ENCODE results near the gene KIF1B.
"Not testable (repeated sequence)": the region's sequence is repeated elsewhere in the genome, so short reads cannot be mapped to it uniquely, and the experiment has no call there.

The KIF1B gene

DNA sequence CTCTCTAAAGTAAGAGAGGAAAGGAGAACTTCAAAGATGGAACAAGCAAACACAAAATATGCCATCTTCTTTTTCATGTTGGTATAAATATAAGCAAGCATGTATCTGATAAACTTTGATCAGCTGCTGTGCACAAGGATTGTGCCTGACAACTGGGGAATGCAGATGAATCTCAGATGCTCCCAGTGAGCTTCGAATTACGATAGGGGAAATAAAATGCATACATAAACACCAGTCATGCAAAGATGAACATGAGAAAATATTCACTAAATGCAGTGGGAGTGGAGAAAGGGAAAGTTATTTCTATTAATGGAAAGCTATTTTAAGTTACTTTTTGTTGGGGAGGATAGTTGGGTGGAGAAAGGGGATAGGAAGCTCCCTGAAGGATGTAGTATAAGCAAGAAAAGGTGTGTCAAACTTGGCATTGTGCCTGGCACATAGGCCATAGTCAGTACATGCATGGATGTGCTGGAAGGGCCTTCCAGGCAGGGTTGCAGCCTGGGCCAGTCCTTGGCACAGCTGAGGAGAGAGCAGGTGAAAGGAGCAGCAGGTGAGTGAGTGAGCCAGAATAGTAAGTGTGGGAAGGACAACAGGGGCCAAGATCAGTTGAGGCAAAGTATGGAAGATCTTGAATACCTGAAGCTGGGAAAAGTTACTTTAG, 130.7 kb downstream of the KIF1B start:
- Histone ChIP-seq H3K36me3 (ENCODE audit: control insufficient read depth, insufficient read depth, low read length, severe bottlenecking) (peaks cover 89% of the 10 kb centered on the region), H3K9ac (ENCODE audit: low read length) (no peak overlapping the region), H3K9me3 (ENCODE audit: control insufficient read depth, low read length) (no peaks in the 10 kb centered on the region), H3K27me3 (replicated peaks; ENCODE audit: control insufficient read depth, insufficient read depth, low read length) (no peaks in the 10 kb centered on the region), H3K4me3 (ENCODE audit: low read length) (no peak overlapping the region), H3K4me1 (ENCODE audit: control insufficient read depth, insufficient read depth, low read length) (no peaks in the 10 kb centered on the region)
- no peak for DNase-seq (ENCODE audit: low read depth)

DNA sequence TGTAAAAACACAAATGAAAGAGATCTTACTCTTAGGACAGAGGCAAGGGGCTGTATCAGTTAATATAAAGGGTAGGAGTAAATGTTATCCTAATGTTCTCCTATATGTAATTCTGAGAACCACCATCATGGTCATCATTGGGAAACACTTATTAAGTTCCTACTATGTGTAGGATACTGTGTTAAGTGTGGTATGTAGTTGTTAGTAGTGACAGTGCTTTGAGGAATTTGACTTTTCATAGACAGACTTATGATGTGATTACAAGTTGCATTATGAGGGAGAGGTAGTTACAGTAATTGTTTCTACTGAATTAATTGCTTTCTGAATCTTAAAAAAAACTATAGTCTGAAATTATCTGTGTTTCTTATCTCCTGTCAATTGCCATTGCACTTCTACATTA, 136.7 kb downstream of the KIF1B start:
- Histone ChIP-seq H3K36me3 (ENCODE audit: control insufficient read depth, insufficient read depth, low read length, severe bottlenecking) (peaks cover 71% of the 10 kb centered on the region), H3K9ac (ENCODE audit: low read length) (no peak overlapping the region), H3K4me1 (ENCODE audit: control insufficient read depth, insufficient read depth, low read length) (no peaks in the 10 kb centered on the region), H3K4me3 (ENCODE audit: low read length) (no peak overlapping the region), H3K9me3 (ENCODE audit: control insufficient read depth, low read length) (no peaks in the 10 kb centered on the region), H3K27me3 (replicated peaks; ENCODE audit: control insufficient read depth, insufficient read depth, low read length) (no peaks in the 10 kb centered on the region)
- DNase-seq (ENCODE audit: low read depth): no peak

DNA sequence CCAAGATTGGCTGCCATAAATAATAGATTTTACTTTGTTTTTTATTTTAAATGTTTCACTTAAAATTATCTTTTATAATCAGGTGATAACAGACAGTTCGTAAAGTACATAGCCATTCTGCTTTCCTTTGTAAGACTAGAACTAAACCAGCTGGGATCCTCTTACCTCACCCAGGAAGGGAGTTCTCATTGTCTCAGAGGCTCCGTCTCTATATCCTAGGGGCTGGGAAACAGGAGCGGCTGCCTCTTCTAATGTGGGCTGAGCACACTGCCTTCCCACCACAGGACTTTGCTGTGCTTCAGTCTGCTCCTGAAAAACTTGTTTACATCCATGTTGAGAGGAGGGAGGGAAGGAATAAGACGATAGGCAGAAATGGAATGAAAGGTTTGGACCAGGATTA, 142.9 kb downstream of the KIF1B start:
- H3K9me3 ChIP-seq (ENCODE audit: control insufficient read depth, low read length): no peaks in the 10 kb centered on the region
- no peak overlapping the region for H3K4me3 ChIP-seq (ENCODE audit: low read length)
- DNase-seq (ENCODE audit: low read depth): no peak
- no peak overlapping the region for H3K9ac ChIP-seq (ENCODE audit: low read length)
- no peaks in the 10 kb centered on the region for H3K27me3 ChIP-seq (replicated peaks; ENCODE audit: control insufficient read depth, insufficient read depth, low read length)
- H3K4me1 ChIP-seq (ENCODE audit: control insufficient read depth, insufficient read depth, low read length): no peaks in the 10 kb centered on the region
- peaks cover 53% of the 10 kb centered on the region for H3K36me3 ChIP-seq (ENCODE audit: control insufficient read depth, insufficient read depth, low read length, severe bottlenecking)

DNA sequence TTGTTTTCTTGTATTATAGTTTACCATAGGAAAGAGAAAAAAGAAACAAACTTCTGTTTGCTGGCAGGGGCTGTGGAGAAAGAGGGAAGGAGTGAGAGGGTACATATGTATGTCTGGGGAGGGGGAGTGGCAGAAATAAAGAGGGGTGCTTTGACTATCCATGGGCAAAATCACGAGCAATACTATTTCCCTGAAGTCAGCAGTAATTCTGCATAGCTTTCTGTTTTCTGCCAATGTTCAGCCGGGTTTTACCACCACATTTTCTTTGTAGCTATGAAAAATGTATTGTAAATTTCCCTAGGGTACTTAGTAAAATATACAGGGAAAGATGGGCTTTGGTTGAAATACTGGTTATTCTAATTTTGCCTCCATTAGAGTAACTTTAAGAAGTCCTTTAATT, 143.3 kb downstream of the KIF1B start:
- H3K4me3 ChIP-seq (ENCODE audit: low read length): no peak overlapping the region
- H3K36me3 ChIP-seq (ENCODE audit: control insufficient read depth, insufficient read depth, low read length, severe bottlenecking): peaks cover 49% of the 10 kb centered on the region
- no peak for DNase-seq (ENCODE audit: low read depth)
- H3K27me3 ChIP-seq (replicated peaks; ENCODE audit: control insufficient read depth, insufficient read depth, low read length): no peaks in the 10 kb centered on the region
- no peaks in the 10 kb centered on the region for H3K4me1 ChIP-seq (ENCODE audit: control insufficient read depth, insufficient read depth, low read length)
- no peak overlapping the region for H3K9ac ChIP-seq (ENCODE audit: low read length)
- no peaks in the 10 kb centered on the region for H3K9me3 ChIP-seq (ENCODE audit: control insufficient read depth, low read length)

DNA sequence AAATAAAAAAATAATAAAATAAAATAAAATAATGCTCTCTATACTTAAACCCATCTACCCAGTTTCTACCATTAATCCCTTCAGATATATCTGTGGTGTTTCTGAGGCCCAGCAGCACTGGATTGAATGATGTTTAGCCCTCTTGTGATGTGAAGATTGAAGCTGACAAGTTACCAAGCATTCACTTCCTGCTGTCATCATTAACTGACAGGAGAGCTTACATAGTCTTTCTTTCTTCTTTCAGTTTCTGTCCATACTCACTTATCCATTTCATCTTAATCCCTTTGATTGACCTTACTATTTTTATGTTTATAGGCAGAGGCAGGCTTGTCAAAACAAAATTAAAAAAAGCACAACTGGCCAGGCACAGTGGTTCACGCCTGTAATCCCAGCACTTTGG, 149.7 kb downstream of the KIF1B start:
- Histone ChIP-seq H3K4me3 (ENCODE audit: low read length) (no peak overlapping the region), H3K27me3 (replicated peaks; ENCODE audit: control insufficient read depth, insufficient read depth, low read length) (no peaks in the 10 kb centered on the region), H3K4me1 (ENCODE audit: control insufficient read depth, insufficient read depth, low read length) (no peaks in the 10 kb centered on the region), H3K9ac (ENCODE audit: low read length) (no peak overlapping the region), H3K36me3 (ENCODE audit: control insufficient read depth, insufficient read depth, low read length, severe bottlenecking) (peaks cover 40% of the 10 kb centered on the region), H3K9me3 (ENCODE audit: control insufficient read depth, low read length) (no peaks in the 10 kb centered on the region)
- DNase-seq (ENCODE audit: low read depth): no peak

- Histone ChIP-seq H3K36me3 (ENCODE audit: control insufficient read depth, insufficient read depth, low read length, severe bottlenecking) (peaks cover 46% of the 10 kb centered on the region), H3K27me3 (replicated peaks; ENCODE audit: control insufficient read depth, insufficient read depth, low read length) (no peaks in the 10 kb centered on the region), H3K9ac (ENCODE audit: low read length) (no peak overlapping the region), H3K4me3 (ENCODE audit: low read length) (no peak overlapping the region), H3K4me1 (ENCODE audit: control insufficient read depth, insufficient read depth, low read length) (no peaks in the 10 kb centered on the region), H3K9me3 (ENCODE audit: control insufficient read depth, low read length) (no peaks in the 10 kb centered on the region)
- DNase-seq (ENCODE audit: low read depth): no peak
These were observed 151.1 kb downstream of the KIF1B start for GRCh38 chr1:10361515-10361914.

DNA sequence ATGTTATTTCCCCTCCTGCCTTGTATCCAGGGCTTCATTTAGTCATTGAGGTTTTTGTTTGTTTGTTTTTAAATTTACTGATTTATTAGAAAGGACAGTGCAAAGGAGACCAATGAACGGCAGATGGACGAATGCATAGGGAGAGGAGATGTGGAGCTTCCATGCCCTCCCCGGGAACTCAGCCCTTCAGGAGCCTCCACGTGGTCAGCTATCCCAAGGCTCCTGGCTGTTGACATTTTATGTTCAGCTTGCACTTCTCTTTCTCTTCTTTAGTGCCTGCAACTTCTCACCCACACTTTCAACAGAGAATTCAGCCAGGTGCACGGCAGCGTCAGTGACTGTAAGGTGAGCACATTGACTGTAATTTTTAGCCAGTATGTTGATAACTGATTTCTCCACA, 157.8 kb downstream of the KIF1B start:
- H3K4me1 ChIP-seq (ENCODE audit: control insufficient read depth, insufficient read depth, low read length): no peaks in the 10 kb centered on the region
- H3K9me3 ChIP-seq (ENCODE audit: control insufficient read depth, low read length): no peaks in the 10 kb centered on the region
- H3K9ac ChIP-seq (ENCODE audit: low read length): no peak overlapping the region
- no peaks in the 10 kb centered on the region for H3K27me3 ChIP-seq (replicated peaks; ENCODE audit: control insufficient read depth, insufficient read depth, low read length)
- H3K4me3 ChIP-seq (ENCODE audit: low read length): no peak overlapping the region
- DNase-seq (ENCODE audit: low read depth): no peak
- peaks cover 56% of the 10 kb centered on the region for H3K36me3 ChIP-seq (ENCODE audit: control insufficient read depth, insufficient read depth, low read length, severe bottlenecking)

- Histone ChIP-seq H3K4me3 (ENCODE audit: low read length) (no peak overlapping the region), H3K36me3 (ENCODE audit: control insufficient read depth, insufficient read depth, low read length, severe bottlenecking) (peaks cover 64% of the 10 kb centered on the region), H3K9ac (ENCODE audit: low read length) (peak overlapping the region; percentile 24), H3K27me3 (replicated peaks; ENCODE audit: control insufficient read depth, insufficient read depth, low read length) (no peaks in the 10 kb centered on the region), H3K4me1 (ENCODE audit: control insufficient read depth, insufficient read depth, low read length) (peaks cover 12% of the 10 kb centered on the region), H3K9me3 (ENCODE audit: control insufficient read depth, low read length) (no peaks in the 10 kb centered on the region)
- peak; percentile 70 for DNase-seq (ENCODE audit: low read depth)
These were observed 164.1 kb downstream of the KIF1B start for GRCh38 chr1:10374442-10374860.

GRCh38 chr1:10377365-10378029, 167.1 kb downstream of the KIF1B start:
- peaks cover 52% of the 10 kb centered on the region for H3K36me3 ChIP-seq (ENCODE audit: control insufficient read depth, insufficient read depth, low read length, severe bottlenecking)
- H3K4me3 ChIP-seq (ENCODE audit: low read length): not testable (repeated sequence)

GRCh38 chr1:10378081-10378841, 167.9 kb downstream of the KIF1B start:
- Histone ChIP-seq H3K27me3 (replicated peaks; ENCODE audit: control insufficient read depth, insufficient read depth, low read length) (no peaks in the 10 kb centered on the region), H3K36me3 (ENCODE audit: control insufficient read depth, insufficient read depth, low read length, severe bottlenecking) (peaks cover 52% of the 10 kb centered on the region), H3K9ac (ENCODE audit: low read length) (peak overlapping the region; percentile 44), H3K4me3 (ENCODE audit: low read length) (no peak overlapping the region), H3K4me1 (ENCODE audit: control insufficient read depth, insufficient read depth, low read length) (peaks cover 22% of the 10 kb centered on the region), H3K9me3 (ENCODE audit: control insufficient read depth, low read length) (no peaks in the 10 kb centered on the region)
- peak; percentile 24 for DNase-seq (ENCODE audit: low read depth)

More at GRCh38 chr1:10377365-10378029, 167.1 kb downstream of the KIF1B start:
- H3K9me3 ChIP-seq (ENCODE audit: control insufficient read depth, low read length); H3K27me3 ChIP-seq (replicated peaks; ENCODE audit: control insufficient read depth, insufficient read depth, low read length): not testable (repeated sequence)
- peaks cover 22% of the 10 kb centered on the region for H3K4me1 ChIP-seq (ENCODE audit: control insufficient read depth, insufficient read depth, low read length)
- DNase-seq (ENCODE audit: low read depth): peak; percentile 92
- peak overlapping the region; percentile 44 for H3K9ac ChIP-seq (ENCODE audit: low read length)

- Histone ChIP-seq H3K4me3 (ENCODE audit: low read length) (no peak overlapping the region), H3K4me1 (ENCODE audit: control insufficient read depth, insufficient read depth, low read length) (peaks cover 15% of the 10 kb centered on the region), H3K27me3 (replicated peaks; ENCODE audit: control insufficient read depth, insufficient read depth, low read length) (no peaks in the 10 kb centered on the region), H3K9me3 (ENCODE audit: control insufficient read depth, low read length) (no peaks in the 10 kb centered on the region), H3K9ac (ENCODE audit: low read length) (no peak overlapping the region), H3K36me3 (ENCODE audit: control insufficient read depth, insufficient read depth, low read length, severe bottlenecking) (peaks cover 45% of the 10 kb centered on the region)
- no peak for DNase-seq (ENCODE audit: low read depth)
These were observed 168.8 kb downstream of the KIF1B start for GRCh38 chr1:10379101-10379620.
